GM12801 (cell line): ENCODE measurements around the gene PCYT2.

Experiments
- CTCF ChIP-seq: IDR thresholded peaks from one replicate; pipeline ENCODE4 v1.5.1; 2011; ENCODE audit warnings: control low read depth; ENCODE audit not compliant: insufficient read length; ENCODE audit errors: extremely low read depth

Gene PCYT2

GRCh38 chr17:81884968-81885367 lies 26.2 kb downstream of the PCYT2 start:
- no peak for TF ChIP-seq CTCF

DNA sequence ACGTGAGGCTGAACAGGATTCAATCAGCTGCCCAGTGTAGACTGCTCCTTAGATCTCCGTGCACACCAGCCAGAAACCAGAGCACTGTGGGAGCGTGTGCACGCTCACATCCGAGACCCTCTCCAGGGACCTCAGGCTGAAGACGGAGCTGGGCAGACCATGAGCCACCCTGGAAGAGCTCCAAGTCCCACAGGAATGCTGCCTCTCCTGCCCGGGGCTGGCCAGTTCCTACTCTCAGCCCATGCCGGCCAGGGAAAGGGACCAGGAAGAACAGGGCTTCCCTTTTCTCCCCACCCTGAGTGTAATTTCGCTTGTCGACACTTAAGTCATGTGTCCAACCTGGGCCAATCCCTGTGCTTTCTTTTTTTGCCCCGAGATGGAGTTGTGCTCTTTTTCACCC lies 26.7 kb downstream of the PCYT2 start:
- no peak for TF ChIP-seq CTCF

- TF ChIP-seq CTCF: no peak
Observed at GRCh38 chr17:81879121-81879520, 32.1 kb downstream of the PCYT2 start.

- no peak for TF ChIP-seq CTCF
Observed at GRCh38 chr17:81878294-81878693, 32.9 kb downstream of the PCYT2 start.

DNA sequence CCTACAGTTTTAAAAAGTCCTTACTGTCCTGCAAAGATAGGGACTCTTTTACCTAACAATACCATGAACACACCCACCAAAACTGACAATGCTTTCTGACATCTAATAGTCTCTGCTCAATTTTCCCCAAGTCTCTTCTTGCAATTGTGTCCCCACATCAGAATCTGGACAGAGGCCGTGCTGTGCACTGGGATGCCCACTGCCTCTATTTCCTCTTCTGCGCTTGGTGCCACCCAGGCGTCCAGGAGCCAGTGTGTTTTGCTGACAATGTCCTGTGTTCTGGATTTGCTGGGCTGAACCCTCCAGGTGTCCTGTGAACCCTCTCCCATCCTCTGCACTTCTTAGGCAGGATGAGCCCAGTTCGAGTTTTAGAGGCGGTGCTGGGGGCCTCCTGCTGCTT lies 33.6 kb downstream of the PCYT2 start:
- TF ChIP-seq CTCF: no peak

- no peak for TF ChIP-seq CTCF
Observed at GRCh38 chr17:81871387-81872230, 39.6 kb downstream of the PCYT2 start.

DNA sequence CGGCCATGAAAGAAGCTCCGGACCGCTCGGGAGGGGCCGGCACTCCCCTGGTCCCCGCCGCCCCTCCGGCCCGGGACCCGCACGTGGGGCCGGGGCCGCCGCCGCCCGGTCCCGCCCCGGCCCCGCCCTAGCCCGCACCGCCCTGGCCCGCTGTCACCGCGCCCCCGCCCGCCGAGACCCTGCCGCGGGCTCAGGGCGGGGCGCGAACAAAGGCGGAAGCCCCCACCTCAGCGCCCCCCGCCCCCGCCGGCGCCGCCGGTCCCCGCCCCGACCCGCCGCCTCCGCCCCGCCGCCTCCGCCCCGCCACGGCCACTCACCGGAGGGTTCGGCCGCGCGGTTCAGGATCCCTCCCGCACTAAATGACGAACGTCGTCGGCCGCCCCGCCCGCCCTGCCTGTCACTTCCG lies 40.2 kb downstream of the PCYT2 start, which contains the start of gene ARHGDIA:
Gene ARHGDIA, minus strand, starts transcription at position 357 of the 406 bp plus-strand sequence. CDS start 1,407 bp downstream, outside the sequence.
- TF ChIP-seq CTCF: no peak
